ENCODE results near the gene EPC1.

The EPC1 gene

DNA sequence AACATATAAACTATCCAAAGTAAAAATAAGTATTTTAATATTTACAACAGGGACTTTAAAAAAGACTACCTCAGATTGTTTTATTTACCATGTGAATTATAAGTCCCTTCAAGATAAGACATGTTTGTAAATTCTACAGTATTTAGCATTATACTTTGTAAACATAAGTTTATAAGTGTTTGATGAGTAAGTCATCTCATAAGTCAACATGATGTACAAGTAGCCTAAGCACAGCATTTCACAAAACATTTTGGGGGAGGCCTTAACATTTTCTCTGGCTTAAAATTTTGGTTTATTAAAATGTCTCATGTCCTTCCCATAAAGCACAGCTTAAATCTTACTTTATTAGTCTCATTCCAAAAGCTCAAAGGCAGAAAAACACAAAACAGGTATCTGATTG, 15.4 kb downstream of the EPC1 start:
- FAIRE-seq = no peak

DNA sequence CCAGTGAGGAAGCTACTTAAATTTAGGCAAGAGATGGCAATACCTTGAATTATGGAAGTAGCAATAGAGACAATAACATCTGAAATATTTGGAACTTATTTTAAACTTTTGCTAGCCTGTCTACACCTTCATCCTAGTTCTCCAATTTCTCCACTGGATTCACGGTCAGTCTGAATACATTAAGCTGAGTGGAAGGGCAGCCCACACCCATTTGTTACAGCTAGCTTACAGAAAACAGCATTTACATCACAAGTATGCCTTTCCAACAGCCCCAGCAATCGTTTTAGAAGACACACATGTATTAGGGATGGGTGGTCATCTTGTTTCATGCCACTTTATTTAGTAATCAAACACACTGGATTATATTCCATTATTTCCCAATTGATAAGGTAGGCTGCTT, 16.7 kb downstream of the EPC1 start:
- no peak for FAIRE-seq

DNA sequence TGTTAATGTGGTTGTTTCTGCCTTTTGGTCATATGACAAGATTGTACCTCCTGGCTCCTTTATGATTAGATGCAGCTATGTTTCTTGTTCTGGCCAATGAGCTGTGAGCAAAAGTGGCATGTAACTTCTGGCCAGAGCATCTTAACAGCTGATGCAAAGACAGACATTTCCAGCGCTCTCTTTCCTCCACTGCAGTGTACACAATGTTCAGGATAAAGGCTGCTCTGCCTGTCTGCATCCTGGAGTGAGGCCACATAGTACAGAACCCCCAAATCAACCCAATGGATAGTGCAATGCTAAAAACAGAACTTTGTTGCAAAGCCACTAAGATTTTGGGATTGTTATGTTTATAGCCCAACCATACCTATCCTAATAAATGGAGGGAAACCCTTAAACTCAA, 17.9 kb downstream of the EPC1 start:
- FAIRE-seq = no peak

DNA sequence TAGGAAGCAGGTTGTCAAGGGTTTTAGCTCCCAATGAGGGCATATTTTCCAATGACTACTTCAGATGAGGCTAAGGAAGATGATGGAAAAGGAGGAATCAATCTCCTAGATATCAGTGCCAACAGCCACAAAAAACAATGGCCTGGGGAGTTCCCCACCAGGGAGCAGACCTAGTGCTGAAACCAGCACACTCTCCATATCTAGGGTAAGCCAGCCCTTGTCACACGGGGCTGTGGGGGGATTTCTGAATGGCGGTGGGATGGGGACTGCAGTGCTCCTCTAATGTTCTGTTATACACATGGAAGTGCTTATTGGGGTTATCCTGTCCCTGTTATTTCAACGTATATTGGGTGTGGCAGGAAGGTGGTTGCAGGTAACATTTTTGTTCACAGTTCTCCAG, 18.5 kb downstream of the EPC1 start:
- FAIRE-seq = no peak

DNA sequence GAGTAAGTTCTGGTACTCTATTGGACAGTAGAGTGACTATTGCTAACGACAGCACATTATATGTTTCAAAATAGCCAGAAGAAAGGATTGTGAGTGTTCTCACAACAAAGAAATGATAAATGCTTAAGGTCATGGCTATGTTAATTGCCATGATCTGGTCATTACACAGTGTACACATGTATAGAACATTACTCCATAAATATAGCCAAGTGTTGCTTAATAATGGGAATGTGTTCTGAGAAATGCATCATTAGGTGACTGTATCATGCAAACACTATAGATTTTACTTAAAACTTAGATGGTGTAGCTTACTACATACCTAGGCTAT, 19.6 kb downstream of the EPC1 start:
- peak; percentile 33 for FAIRE-seq

DNA sequence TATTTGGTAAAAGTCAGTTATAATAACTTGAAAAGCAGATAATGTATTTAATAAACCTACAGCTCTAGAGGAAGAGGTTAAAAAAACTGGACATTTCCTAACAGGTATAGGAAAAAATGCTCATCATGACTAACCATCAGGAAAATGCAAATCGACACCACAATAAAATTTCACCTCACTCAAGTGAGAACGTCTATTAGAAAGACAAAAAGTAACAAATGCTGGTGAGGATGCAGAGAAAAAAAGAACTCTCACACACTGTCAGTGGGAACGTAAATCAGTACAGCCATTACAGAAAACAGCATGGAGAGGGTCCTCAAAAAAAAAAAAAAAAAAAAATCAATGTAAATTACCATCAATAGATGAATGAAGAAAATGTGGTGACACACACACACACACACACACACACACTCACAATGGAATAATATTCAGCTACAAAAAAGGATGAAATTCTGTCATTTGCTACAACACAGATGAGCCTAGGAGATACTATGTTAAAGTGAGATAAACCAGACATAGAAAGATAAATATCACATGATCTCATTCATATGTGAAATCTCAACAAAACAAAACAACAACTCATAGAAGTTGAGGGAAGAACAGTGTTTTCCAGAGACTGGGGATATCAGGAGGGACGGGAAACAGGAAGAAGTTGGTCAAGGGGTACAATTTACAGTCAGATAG, 20.1 kb downstream of the EPC1 start:
- no peak for FAIRE-seq

DNA sequence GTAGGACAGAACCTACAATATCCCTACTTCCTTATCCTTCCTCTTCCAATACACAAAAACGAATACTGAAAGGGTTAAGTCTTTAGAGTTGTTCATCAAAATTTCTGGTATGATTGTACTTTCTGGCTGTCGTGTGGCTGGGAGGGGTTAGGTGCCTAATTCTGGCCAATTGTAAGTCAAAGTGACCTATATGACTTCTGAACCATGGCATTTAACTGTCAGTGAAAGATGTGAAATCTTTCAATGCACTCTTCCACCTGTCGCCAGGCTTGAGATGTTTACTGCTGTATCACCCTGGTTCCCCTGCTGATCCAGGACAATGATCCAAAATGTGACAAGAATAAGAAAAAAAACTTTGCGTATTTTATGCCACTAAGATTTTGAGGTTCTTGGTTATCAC, 20.8 kb downstream of the EPC1 start:
- no peak for FAIRE-seq

DNA sequence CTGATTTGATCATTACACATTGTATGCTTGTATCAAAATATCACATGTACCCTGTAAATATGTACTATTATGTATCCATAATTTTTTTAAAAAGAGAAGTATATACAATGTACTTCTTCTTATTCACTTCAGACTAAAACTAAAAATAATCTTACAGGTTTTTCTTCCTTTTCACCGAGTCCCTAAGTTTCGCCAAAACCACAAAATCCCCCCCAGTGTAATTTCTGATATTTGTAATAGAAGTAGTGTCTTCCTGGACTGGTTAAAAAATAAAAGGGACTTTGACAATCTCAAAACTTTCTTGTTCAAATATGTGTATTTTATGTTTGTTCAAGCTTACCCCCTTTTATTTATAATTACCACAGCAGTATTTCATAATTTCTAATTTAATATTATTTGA, 23.9 kb downstream of the EPC1 start:
- no peak for FAIRE-seq

DNA sequence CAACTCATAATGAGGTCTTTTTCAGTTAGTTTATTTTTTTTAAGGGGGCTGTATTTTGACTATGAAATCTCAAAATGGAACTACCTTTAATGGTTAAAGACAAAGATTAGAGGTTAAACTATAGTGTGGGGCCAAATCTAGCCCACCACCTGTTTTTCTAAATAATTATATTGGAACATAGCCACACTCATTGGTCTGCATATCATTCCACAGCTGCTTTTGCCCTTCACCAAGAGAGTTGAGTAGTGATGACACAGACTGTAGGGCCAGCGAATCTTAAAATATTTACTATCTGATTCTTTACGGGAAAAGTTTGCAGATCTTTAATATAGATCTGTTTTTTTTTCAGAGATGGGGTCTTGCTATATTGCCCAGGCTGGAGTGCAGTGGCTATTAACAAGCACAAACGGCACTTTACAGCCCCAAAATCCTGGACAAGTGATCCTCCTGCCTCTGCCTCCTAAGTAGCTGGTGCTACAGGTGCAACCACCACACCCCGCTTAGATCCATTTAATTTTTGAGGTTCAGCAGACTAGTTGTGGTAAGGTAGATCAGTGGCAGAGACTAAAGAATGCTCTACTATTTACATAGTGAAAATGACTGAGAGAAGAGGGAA, 25.8 kb downstream of the EPC1 start:
- no peak for FAIRE-seq

DNA sequence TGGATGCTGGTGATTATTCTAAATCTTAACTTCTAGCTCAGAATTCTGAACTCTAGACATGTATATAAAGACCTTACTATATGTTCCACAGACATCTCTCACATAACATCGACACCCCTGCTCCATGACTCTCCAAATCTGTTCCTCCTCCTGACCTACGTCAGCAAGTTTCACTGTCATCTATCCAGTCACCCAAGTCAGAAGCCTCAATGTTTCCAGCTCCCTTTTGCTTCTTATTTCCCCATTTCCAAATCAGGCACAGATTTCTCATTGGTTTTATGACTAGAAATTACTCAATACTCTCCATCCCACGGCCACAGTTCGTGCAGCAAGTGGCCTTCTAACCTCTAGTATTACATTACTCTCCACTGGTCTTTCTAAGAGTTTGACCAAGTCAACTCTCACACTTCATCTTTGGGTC, 28.5 kb downstream of the EPC1 start:
- no peak for FAIRE-seq

DNA sequence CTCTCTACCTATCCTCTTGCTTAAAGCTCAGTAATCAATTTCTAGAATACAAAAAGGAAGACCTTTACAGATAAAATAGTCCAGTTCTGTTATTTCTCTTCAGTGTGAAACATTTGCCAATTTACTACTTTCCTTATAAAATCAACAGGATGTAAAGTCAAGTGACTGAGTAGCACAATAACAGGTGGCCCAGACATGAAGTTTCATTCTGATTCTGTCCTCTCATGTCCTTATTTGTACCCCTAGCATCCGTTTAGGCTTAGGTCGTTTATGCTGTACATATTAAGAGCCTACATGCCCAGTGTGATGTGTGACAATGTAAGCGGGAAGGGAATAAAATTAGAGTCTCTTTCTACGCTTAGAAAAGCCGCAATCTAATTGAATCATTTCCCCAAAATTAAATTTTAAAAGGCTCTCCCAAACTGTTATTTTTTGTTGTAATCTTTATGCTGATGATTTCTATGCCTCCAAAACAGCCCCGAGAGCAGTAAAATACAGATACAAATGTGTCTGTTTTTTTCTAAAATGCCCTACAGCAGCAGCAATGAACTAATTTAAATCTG, 29.1 kb downstream of the EPC1 start:
- FAIRE-seq = no peak

DNA sequence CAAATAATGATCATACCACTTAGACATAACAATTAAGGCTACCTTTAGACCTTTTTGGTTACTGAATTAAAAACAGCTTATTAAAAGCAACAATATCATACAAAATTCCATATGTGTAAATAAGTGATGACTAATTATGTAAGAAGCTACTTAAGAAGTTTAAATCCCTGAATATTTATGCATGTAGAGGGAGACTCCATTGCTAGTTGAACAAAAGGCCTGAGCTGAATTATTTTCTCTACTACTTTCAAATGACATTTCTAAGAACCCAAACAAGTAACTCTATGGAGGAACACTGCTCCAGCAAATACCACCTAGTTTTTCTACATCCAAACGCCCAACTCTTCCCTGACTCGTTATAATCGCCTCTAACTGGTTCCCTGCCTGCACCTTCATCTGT, 31.5 kb downstream of the EPC1 start:
- FAIRE-seq = no peak

DNA sequence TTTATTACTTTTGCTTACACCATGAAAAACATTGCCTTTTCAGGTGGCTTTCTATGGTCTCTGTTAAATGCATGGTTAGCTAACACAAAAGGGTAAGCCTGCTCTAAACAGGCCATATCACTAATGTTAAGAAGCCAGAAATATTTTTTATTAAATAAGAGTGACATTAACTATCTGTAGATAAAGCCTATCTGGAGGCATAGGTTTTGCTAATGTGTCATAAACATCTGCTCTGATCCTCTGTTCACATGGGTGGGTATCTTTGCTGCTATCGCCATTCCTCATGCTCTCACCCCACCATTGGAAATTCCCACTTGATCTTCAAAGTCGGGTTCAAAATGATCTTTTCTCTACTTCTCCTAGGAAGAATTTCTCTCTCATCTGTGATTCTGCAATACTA, 32.4 kb downstream of the EPC1 start:
- FAIRE-seq = no peak

DNA sequence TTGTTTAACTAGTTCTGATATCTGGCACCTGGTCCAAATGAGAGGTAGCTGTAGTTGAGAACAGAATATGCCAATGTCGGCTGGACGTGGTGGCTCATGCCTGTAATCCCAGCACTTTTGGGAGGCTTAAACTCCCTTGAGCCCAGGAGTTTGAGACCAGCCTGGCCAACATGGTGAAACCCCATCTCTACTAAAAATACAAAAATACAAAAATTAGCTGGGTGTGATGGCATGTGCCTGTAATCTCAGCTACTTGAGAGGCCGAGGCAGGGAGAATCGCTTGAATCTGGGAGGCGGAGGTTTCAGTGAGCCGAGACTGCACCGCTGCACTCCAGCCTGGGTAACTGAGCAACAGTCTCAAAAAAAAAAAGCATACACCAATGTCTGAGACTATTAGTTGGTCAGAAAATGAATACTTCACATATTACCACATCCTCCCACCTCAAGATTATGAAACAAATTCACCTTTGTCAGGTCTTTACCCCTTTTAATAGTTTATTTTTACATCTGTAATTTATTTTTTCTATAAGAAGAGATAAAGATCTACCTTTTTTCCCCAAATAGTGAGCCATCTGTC, 38.8 kb downstream of the EPC1 start:
- FAIRE-seq = no peak

DNA sequence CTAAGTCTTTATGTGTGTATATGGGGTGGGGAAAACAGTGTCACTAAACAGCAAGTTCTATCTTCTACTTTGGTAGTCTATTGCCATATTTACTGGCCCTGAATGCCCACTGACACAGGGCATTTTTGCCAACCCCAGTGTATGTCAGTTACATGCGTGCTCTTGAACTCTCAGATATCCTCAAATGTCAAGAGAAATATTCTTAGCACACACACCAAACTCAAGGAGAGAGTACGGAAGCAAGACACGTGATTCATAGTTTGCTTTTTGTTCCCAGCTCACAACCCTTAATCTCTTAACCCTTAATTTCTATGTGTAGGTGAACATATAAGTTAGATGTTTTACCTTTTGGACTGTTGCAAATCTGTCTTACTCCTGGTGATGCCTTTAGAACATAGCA, 39.3 kb downstream of the EPC1 start:
- FAIRE-seq = no peak

DNA sequence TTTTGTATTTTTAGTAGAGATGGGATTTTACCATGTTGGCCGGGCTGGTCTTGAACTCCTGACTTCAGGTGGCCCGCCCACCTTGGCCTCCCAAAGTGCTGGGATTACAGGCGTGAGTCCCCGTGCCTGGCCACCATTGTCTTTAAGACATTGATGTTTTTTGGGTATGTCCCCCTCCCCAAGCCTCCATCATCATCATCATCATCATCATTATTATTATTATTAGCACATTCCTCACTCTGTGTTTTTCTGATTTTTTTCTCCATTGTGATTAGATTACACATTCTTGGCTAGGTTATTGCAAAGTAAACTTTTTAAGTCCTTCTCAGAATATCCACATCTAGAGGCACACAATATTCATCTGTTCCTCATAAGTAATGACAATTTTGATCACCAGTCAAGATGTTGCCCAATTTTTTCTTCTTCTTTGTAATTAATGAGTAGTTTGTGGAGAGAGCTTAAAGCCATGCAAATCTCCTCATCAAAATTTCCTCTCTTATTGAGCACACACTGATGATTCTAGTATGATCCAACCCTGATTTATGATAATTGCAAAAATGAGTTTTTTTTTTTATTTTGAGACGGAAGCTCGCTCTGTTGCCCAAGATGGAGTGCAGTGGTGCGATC, 47.5 kb downstream of the EPC1 start:
- FAIRE-seq = no peak

DNA sequence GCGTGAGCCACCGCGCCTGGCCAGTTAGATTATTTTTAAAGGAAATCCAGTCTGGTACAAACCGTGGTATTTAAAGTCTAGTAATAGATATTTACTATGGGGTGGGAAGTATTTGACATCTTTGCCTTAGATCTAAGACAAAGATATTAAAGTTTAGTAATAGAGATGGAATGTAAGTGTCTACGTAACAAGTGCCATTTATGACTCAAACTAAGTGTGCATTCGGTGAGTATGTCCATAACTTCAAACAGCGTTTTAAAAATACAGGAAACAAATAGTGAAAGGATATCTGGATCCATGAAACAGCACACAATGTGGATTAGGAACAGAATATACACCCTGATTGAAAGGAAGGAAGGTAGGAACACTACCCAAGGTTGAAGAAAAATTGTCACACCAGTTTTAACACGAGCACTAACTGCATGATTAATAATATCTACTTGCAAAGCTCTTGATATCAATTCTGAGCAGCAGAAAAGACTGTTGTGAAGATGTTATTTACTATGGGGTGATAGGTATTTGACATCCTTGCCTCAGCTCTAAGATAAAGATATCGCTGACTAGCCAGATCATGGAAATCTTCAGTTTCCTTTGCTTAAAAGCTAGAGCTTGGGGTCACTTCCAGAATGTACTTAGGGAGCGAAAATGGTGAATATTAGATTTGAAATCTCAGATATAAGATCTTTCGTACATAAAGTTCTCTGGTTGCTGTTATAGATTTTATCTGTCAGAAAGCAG, 48.7 kb downstream of the EPC1 start:
- FAIRE-seq = no peak

DNA sequence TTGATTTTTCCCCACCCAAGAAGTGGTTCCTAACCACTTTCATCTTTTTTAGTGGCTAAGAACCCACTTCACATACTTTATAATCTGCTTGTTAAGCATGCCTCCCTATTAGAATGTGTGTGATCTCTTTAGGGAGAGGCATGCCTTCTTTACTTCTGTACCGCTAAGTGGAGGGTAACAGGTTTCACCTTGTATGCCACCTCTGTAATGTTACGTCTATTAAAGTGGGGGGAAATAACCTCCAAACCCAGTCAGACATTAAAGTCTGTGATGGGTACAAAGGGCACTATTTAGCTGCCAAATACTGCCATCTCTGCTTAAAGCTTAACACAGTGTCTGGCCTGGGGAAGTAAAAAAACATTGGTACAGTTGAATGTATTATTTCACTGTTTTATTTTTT, 51.9 kb downstream of the EPC1 start:
- FAIRE-seq = peak; percentile 65

DNA sequence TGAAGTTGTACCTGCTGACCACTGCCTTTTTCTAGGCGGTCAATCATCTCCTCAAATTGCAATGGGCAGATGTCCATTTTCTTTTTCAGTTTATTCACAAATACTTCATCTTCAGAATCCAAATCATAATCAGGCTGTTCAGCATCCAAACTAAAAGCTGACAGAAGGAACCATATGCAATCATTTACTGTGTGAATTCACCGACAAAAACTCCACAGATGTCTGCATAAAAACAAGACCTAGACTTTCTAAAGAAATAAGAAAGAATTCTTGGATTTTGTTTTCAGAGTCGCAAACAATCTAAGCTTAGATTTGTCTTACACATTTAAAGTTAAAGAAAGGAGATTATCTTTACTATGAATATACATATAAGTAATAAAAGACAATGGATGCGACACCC, 53.4 kb downstream of the EPC1 start:
- peak; percentile 13 for FAIRE-seq

DNA sequence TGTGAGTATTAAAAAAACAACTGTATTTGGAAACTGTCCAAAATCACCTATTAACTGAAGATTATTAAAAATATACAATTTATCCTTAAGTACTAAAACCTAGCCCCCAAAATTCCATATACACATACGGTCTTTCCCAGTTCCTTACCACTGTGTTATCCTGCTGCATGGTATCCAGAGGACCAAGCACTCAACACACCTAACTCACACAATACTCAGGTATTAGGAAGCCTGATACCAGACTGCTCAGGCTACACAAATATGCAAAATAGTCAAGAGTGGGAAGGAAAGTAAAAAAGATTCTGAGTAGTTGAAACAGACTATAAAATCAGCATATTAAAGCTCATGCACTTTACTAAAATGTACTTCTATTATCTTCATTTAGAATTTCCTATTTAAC, 67.2 kb downstream of the EPC1 start:
- FAIRE-seq = no peak

DNA sequence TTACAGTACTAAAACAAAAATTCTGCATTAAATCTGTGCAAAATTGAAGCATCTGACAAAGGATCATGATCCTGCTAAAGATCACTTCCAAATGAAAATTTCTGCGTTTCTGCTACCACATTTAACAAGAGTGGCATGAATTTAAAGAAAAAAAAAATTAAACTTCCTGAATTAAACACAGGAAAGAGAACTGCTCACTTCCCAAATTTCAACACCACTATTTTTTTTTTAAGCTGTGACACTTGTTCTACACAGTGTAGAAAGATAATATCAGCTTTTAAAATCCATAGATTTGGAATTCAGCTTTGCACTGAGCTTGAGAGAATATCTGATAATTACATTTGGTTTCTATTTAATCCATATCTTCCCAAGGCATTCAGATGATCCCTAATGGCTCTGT, 73.6 kb downstream of the EPC1 start:
- FAIRE-seq = no peak

DNA sequence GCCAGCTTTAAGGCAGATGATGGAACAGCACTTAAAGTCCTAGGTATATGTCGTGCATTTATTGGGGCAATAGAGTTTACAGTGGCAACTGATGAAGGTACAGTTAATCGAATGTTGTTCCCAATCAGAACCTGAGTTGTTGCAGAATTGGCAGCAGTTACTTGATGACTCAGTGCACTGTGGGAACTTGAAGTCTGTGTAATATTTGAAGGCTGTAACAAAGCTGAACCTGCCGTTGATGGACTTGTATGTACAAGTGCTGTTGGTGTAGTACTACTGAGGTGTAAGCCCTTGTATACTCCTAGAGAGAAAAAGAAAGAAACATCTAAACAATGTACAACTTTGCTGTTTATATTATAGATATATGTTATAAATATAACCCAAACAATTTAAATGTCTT, 75.3 kb downstream of the EPC1 start:
- FAIRE-seq = no peak

DNA sequence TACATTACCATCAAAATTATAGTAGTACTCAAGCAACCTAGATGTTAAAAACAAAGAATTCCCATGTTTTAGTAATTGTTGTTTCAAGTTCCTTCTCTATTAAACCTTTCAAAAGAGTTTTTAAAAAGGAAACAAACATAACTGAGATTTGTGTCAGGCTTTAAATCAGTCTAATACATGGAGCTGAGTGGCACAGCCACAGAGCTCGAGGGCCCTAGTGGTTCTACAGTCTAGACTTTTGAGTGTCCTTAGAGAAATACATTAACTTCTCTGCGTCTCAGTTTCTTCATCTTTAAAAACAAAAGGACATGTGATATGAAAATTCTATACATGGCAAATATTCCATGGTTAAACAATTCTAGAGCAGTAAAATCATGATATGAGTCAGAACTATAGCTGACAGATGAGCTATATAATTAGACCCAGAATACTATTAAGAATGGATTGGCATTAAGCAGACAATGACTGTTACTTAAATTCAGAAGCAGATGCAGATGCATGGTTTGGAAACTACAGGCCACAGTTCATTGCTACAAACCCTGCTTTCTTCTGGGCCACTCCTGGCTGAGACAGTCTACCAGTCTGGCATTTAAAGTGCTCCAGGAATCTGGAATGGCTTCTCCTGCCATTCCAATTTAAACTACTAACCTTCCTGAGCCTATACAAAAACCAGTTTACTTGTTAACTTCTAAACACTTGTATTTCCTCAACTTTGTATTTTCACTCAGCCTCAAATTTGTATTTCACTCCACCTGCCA, 77.4 kb downstream of the EPC1 start:
- no peak for FAIRE-seq

All from islet of Langerhans (tissue), 1 donor.